NCI-H748 (cell line): Measurements from ENCODE around the gene DNAH3.

Experiments used
- DNase-seq: peaks from one replicate; lab custom pipeline; 2025; ENCODE audit not compliant: unreplicated experiment; lab: John Stamatoyannopoulos, UW

The DNAH3 gene

DNA sequence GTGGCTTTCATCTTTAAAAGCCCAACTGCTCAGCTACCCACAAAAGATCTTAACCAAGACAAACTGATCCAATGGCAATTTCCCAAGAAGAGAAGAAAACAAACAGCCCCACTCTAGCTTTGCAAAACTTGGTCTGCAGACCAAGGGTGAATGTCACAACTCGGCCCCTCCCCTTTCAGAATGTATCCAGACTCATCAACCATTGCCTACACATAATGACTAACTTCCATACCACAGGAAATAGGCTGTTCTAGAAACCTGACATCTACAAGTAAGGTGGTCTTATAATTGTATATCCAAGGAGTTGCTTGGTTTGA, 266.4 kb downstream of the DNAH3 start:
- DNase-seq = no peak

DNA sequence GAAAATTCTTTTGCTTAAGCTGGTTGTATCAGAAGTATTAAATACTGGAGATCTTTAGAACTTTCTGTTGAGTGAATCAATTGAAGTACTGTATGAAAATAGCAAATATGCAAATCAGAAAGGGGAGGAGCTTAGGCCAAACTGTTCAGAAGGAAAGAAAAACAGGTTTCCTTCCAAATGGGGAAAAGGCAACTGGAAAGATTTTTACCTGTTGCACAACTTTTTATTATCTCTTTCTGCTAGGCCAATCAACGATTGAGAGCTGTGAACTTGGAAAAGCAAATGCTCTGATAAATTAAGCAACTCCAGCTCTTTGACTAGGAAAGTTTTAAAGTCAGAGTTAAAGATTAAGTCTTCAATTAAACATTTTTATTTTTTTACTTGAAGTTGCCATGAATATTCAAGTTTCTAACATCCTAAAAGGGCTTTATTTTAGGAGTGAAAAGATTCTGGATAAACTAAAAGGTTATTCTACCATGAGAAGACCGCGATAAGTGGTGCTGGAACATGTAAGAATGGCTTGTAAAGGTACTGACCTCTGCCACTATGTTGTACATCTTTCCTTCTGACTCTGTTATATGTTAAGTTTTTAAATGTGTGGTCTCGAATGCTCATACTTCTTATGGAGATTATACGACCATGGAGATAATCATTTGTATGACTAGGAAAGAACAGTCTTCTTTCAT, 266.9 kb downstream of the DNAH3 start:
- no peak for DNase-seq
